ENCODE measurements around the gene FUT7.

FUT7 gene

DNA sequence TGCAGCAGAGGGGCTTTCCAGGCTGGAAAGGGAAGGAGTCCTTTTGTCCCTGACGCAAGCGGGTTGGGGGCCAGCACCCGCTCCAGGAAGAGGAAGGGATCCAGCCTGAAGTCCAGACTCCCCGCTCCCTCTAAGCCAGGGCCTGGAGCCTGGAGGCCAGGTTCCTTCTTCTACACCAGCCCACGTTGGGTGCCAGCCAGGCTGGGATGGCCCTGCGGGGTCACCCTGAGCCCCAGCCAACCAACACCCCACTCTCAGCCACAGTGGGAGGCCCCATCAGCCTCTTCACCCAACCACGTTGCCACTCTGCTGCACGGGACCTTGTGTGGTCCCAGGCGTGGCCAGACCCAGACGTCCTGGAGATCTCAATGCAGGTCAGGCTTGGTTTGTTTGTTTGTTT lies 970 bp upstream of the FUT7 start:
- DNase-seq (ENCODE audit: low spot score) = no peak

DNA sequence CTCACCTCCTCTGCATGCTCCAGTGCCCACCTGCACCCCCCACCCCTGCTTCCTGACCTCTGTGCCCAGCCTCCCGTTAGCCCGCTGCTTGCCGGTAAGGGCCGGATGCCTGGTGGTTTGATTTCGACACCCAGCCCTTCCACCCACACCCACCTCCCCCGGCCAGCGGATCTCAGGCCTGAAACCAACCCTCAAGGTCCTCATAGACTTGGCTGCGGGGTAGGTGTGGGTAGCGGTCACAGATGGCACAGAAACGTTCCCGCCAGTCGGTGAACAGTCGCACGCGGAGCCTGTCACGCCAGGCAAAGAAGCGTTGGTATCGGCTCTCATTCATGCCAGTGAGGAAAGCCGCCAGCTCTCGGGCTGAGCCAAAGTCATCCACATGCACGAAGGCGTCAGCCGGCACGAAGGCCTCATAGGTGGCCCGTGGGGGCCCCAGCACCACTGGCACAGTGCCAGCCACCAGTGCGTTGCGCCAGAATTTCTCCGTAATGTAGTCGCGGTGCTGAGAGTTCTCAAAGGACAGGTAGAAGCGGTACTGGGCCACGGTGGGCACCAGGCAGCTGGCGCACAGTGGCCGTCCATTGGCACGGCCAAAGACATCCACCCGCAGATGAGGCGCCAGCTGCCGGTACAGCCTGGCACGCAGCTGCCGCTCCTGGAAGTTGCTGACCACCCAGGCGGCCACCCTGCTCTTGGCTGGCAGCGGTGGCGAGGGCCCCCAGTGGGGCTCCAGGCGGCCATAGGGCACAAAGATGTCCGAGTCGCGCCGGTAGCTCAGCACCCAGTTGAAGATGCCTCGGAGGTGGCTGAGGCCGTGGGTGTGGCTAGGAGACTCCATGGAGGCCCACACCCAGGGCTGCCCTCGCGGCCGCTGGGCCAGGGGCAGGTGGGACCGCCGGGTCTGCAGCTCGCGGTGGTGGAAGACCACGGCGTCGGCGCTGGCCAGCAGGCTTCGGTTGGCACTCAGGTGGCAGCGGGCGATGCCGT lies 1.1 kb downstream of the FUT7 start:
- no peak for DNase-seq (ENCODE audit: low spot score)

GRCh38 chr9:137030006-137030405 lies 1.9 kb downstream of the FUT7 start:
- DNase-seq (ENCODE audit: low spot score) = no peak

- peak; percentile 93 for DNase-seq (ENCODE audit: low spot score)
Measured at GRCh38 chr9:137029058-137029936, 2.6 kb downstream of the FUT7 start.

GRCh38 chr9:137028263-137029057 lies 3.4 kb downstream of the FUT7 start:
- peak; percentile 77 for DNase-seq (ENCODE audit: low spot score)

DNA sequence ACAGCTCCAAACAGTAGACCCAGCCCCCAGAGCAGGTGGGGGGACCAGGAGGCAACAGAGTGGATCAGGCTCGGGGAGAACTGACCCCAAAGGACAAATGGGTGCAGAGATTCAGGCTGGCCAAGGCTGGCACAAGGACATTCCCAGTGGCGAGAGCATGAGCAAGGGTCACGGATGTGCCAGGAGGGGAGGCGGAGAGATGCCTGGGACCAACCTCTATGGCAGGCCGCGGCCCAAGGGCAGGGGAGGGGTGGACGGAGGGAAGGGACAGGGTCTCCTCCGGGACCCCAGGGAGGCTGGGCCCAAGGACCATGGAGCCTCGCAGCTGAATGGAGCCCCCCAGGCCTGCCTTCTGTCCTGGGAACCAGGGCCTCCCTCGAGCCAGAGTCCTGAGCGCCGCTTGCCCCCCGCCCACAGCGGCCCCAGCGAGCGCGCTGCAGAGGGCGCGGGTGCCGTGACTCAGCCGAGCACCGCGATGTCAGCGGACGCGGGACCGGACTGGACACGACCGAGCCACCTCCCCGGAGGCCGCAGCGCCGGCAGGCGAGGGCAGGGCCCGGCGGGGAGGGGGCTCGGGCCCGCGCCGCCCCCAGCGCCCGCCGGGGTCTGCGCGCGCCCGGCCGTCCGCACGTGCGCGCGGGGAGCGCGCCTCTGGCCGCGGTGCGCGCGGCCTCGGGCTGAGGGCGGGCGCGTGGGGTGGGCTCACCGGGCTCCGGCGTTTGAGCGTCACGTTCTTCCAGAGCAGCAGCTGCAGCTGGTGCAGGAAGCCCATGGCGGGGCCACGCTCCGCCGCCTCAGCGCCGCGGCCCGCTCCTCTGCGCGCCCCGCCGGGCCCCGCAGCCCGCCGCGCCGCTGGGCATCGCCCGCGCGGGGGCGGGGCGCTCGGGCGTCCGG lies 4.3 kb downstream of the FUT7 start, which contains the start of gene ABCA2:
ABCA2 (minus strand) TSS at position 869 of the 894 bp plus-strand sequence; CDS start at position 772, 97 bp downstream.
- DNase-seq (ENCODE audit: low spot score) = peak; percentile 75

GRCh38 chr9:137026828-137027227 lies 5.1 kb downstream of the FUT7 start:
- no peak for DNase-seq (ENCODE audit: low spot score)

DNA sequence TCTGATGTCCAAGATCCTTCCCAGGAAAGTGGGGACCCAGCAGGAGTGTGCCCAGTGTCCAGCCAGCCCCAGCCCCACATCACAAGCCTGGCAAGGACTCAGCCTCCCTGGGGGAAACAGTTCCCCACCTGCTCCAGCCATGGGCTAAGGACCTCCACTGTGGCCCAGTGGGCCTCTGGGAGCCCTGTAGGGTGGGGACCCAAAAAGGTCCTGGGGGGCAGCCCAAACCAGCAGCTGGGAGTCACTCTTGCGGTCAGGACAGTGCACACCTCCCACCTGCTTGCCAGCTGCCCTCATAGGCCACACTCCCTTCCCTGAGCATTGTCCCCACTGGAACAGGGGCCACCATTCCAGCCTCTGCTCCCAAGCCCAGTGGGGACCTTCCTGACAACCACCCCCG lies 5.5 kb downstream of the FUT7 start:
- DNase-seq (ENCODE audit: low spot score) = no peak

- no peak for DNase-seq (ENCODE audit: low spot score)
Measured at GRCh38 chr9:137025517-137025966, 6.3 kb downstream of the FUT7 start.

DNA sequence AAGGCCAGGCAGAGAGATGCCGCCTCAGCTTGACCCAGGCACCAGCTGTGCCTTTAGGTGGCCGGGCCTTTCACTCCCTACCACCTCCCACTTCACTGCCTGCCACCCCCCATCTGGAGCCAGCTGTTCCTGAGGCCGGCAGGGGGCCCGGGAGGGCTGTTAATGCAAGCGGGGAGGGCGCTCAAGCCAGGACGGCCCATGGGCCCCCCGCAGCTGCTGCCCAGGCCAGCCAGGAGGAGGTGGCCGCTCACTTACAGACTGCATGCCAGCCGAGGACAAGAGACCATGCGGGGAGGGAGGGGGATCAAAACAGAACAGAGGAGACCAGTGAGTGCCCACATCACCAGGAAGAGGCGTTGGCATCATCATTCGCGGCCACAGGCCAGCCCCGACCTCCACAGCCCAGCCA lies 8.3 kb downstream of the FUT7 start:
- no peak for DNase-seq (ENCODE audit: low spot score)

- DNase-seq (ENCODE audit: low spot score) = no peak
Measured at GRCh38 chr9:137023157-137023556, 8.7 kb downstream of the FUT7 start.

DNA sequence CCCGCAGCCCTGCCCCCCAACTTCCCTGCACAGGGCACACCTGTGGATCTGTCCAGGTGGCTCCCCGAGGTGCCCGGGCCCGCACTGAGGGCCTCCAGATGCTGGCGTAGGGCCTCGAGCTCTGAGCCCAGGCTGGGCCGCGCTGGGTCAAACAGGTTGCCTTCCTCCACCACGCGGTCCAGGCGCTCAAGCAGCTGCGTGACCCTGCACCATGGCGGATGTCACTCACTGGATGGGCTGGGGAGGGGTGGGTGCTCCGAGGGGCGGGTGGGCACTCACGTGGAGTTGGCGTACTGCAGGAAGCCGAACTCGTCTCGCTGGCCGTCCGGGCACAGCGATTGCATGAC lies 9.3 kb downstream of the FUT7 start:
- DNase-seq (ENCODE audit: low spot score) = no peak

GRCh38 chr9:137021979-137022661 lies 9.8 kb downstream of the FUT7 start:
- peak; percentile 87 for DNase-seq (ENCODE audit: low spot score)

GRCh38 chr9:137021568-137021978 lies 10.3 kb downstream of the FUT7 start:
- no peak for DNase-seq (ENCODE audit: low spot score)

- no peak for DNase-seq (ENCODE audit: low spot score)
Measured at GRCh38 chr9:137020771-137021567, 10.9 kb downstream of the FUT7 start.

- DNase-seq (ENCODE audit: low spot score) = no peak
Measured at GRCh38 chr9:137019891-137020683, 11.8 kb downstream of the FUT7 start.

GRCh38 chr9:137018761-137019559 lies 12.9 kb downstream of the FUT7 start:
- no peak for DNase-seq (ENCODE audit: low spot score)
